Measurements from ENCODE around the gene MYO7B.

- TF ChIP-seq, protein P1, sequence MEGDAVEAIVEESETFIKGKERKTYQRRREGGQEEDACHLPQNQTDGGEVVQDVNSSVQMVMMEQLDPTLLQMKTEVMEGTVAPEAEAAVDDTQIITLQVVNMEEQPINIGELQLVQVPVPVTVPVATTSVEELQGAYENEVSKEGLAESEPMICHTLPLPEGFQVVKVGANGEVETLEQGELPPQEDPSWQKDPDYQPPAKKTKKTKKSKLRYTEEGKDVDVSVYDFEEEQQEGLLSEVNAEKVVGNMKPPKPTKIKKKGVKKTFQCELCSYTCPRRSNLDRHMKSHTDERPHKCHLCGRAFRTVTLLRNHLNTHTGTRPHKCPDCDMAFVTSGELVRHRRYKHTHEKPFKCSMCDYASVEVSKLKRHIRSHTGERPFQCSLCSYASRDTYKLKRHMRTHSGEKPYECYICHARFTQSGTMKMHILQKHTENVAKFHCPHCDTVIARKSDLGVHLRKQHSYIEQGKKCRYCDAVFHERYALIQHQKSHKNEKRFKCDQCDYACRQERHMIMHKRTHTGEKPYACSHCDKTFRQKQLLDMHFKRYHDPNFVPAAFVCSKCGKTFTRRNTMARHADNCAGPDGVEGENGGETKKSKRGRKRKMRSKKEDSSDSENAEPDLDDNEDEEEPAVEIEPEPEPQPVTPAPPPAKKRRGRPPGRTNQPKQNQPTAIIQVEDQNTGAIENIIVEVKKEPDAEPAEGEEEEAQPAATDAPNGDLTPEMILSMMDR (conservative IDR thresholded peaks at IDR 0.05; ENCODE audit: low read depth, low read length), result no peak
- no peak for TF ChIP-seq EZH2 (IDR thresholded peaks at IDR 0.05; ENCODE audit: low read length, unreplicated experiment)
Measured at GRCh38 chr2:127564429-127565260, 29.2 kb downstream of the MYO7B start.
